Central memory CD8-positive, alpha-beta T cell (primary cell): ENCODE measurements around the gene BAG1.

Source experiments
- ATAC-seq: fragments of 150-1000 bp; cut with Tn5 transposase; replicated peaks from 2 replicates; pipeline ENCODE4 v1.10.0; 2022; ENCODE audit warnings: mild to moderate bottlenecking, moderate FRiP score, moderate number of reproducible peaks; ENCODE audit not compliant: poor library complexity, severe bottlenecking; ENCODE audit errors: extremely low read depth
- DNase-seq, 2 donors: peaks; one replicate each; pipeline ENCODE4 v3.0.0; 2021; ENCODE audit warnings: low spot score in 2 of 2
- H3K27ac Mint-ChIP-seq: one replicate; pipeline ENCODE4 v1.8.0; 2022; ENCODE audit warnings: low read depth, mild to moderate bottlenecking, moderate library complexity, mixed read lengths
- H3K27me3 Mint-ChIP-seq: one replicate; pipeline ENCODE4 v1.8.0; 2022; ENCODE audit warnings: mixed read lengths
- H3K36me3 Mint-ChIP-seq: one replicate; pipeline ENCODE4 v1.8.0; 2022; ENCODE audit warnings: mild to moderate bottlenecking, moderate library complexity, mixed read lengths; ENCODE audit not compliant: insufficient read depth
- H3K4me1 Mint-ChIP-seq: one replicate; pipeline ENCODE4 v1.8.0; 2022; ENCODE audit warnings: mixed read lengths
- H3K4me3 Mint-ChIP-seq: one replicate; pipeline ENCODE4 v1.8.0; 2022; ENCODE audit warnings: mild to moderate bottlenecking, moderate library complexity, mixed read lengths
- H3K9me3 Mint-ChIP-seq: one replicate; pipeline ENCODE4 v1.8.0; 2022; ENCODE audit warnings: mixed read lengths

The BAG1 gene

GRCh38 chr9:33249087-33249658 lies 15.3 kb downstream of the BAG1 start:
- no peak for ATAC-seq
- H3K9me3 Mint-ChIP-seq: no peaks in the 10 kb centered on the region
- H3K4me3 Mint-ChIP-seq: no peak overlapping the region
- no peak for DNase-seq
- H3K27ac Mint-ChIP-seq: peak overlapping the region; percentile 0
- no peaks in the 10 kb centered on the region for H3K27me3 Mint-ChIP-seq
- H3K36me3 Mint-ChIP-seq: peaks cover 16% of the 10 kb centered on the region
- no peaks in the 10 kb centered on the region for H3K4me1 Mint-ChIP-seq

- DNase-seq (no peak), ATAC-seq (no peak)
- no peak overlapping the region for H3K27ac Mint-ChIP-seq
- no peak overlapping the region for H3K4me3 Mint-ChIP-seq
- no peaks in the 10 kb centered on the region for H3K27me3 Mint-ChIP-seq
- no peaks in the 10 kb centered on the region for H3K4me1 Mint-ChIP-seq
- H3K9me3 Mint-ChIP-seq: no peaks in the 10 kb centered on the region
- peaks cover 11% of the 10 kb centered on the region for H3K36me3 Mint-ChIP-seq
Measured at GRCh38 chr9:33248606-33249005, 15.9 kb downstream of the BAG1 start.

- no peak for DNase-seq
Measured at GRCh38 chr9:33246269-33246860, 18.1 kb downstream of the BAG1 start.

GRCh38 chr9:33245341-33245740 lies 19.2 kb downstream of the BAG1 start:
- Mint-ChIP-seq H3K4me1 (no peaks in the 10 kb centered on the region), H3K36me3 (peaks cover 6% of the 10 kb centered on the region), H3K4me3 (no peak overlapping the region), H3K27ac (no peak overlapping the region), H3K9me3 (no peaks in the 10 kb centered on the region), H3K27me3 (peaks cover 20% of the 10 kb centered on the region)
- no peak for ATAC-seq
- DNase-seq: no peak

More at GRCh38 chr9:33246269-33246860, 18.1 kb downstream of the BAG1 start:
- Mint-ChIP-seq H3K27ac (no peak overlapping the region), H3K4me3 (no peak overlapping the region), H3K36me3 (peaks cover 6% of the 10 kb centered on the region), H3K27me3 (peaks cover 10% of the 10 kb centered on the region), H3K4me1 (no peaks in the 10 kb centered on the region), H3K9me3 (no peaks in the 10 kb centered on the region)
- no peak for ATAC-seq

- no peak for DNase-seq
- H3K4me1 Mint-ChIP-seq: peaks cover 5% of the 10 kb centered on the region
- no peak for ATAC-seq
- no peaks in the 10 kb centered on the region for H3K9me3 Mint-ChIP-seq
- H3K27me3 Mint-ChIP-seq: peaks cover 27% of the 10 kb centered on the region
- H3K27ac Mint-ChIP-seq: no peak overlapping the region
- H3K4me3 Mint-ChIP-seq: no peak overlapping the region
- H3K36me3 Mint-ChIP-seq: peaks cover 6% of the 10 kb centered on the region
Measured at GRCh38 chr9:33244137-33244784, 20.2 kb downstream of the BAG1 start.

GRCh38 chr9:33242609-33243134 lies 21.8 kb downstream of the BAG1 start:
- Mint-ChIP-seq H3K4me3 (no peak overlapping the region), H3K27me3 (peaks cover 27% of the 10 kb centered on the region), H3K27ac (no peak overlapping the region), H3K4me1 (peaks cover 5% of the 10 kb centered on the region), H3K36me3 (peaks cover 4% of the 10 kb centered on the region), H3K9me3 (no peaks in the 10 kb centered on the region)
- ATAC-seq (no peak), DNase-seq (no peak)

- Mint-ChIP-seq H3K36me3 (peaks cover 4% of the 10 kb centered on the region), H3K9me3 (no peaks in the 10 kb centered on the region), H3K27ac (no peak overlapping the region), H3K4me1 (peaks cover 5% of the 10 kb centered on the region), H3K27me3 (peaks cover 29% of the 10 kb centered on the region), H3K4me3 (no peak overlapping the region)
- DNase-seq (no peak), ATAC-seq (no peak)
Measured at GRCh38 chr9:33241298-33241697, 23.2 kb downstream of the BAG1 start.

- H3K4me3 Mint-ChIP-seq: no peak within 1 kb of the TSS
- no peaks in the 10 kb centered on the region for H3K9me3 Mint-ChIP-seq
- DNase-seq (no peak), ATAC-seq (no peak)
- peaks cover 5% of the 10 kb centered on the region for H3K4me1 Mint-ChIP-seq
- H3K27me3 Mint-ChIP-seq: peaks cover 41% of the 10 kb centered on the region
- H3K27ac Mint-ChIP-seq: no peak within 1 kb of the TSS
- H3K36me3 Mint-ChIP-seq: peaks cover 2% of the 10 kb centered on the region
Measured at GRCh38 chr9:33239921-33240320, 24.6 kb downstream of the BAG1 start, which contains the start of gene SPINK4. Gene SPINK4 (plus strand): TSS chr9:33240167. CDS start chr9:33240209, 42 bp downstream.

GRCh38 chr9:33236571-33236970 lies 27.9 kb downstream of the BAG1 start:
- Mint-ChIP-seq H3K4me1 (peaks cover 5% of the 10 kb centered on the region), H3K27ac (no peak overlapping the region), H3K9me3 (no peaks in the 10 kb centered on the region), H3K4me3 (no peak overlapping the region), H3K36me3 (no peaks in the 10 kb centered on the region), H3K27me3 (peaks cover 32% of the 10 kb centered on the region)
- ATAC-seq: no peak
- DNase-seq: no peak

GRCh38 chr9:33234511-33235467 lies 29.7 kb downstream of the BAG1 start:
- H3K9me3 Mint-ChIP-seq: no peaks in the 10 kb centered on the region
- H3K4me3 Mint-ChIP-seq: no peak overlapping the region
- peaks cover 15% of the 10 kb centered on the region for H3K27me3 Mint-ChIP-seq
- H3K36me3 Mint-ChIP-seq: no peaks in the 10 kb centered on the region
- no peak overlapping the region for H3K27ac Mint-ChIP-seq
- no peak for ATAC-seq
- H3K4me1 Mint-ChIP-seq: peaks cover 3% of the 10 kb centered on the region
- DNase-seq: no peak

GRCh38 chr9:33233626-33234342 lies 30.7 kb downstream of the BAG1 start:
- Mint-ChIP-seq H3K4me1 (no peaks in the 10 kb centered on the region), H3K27ac (no peak overlapping the region), H3K9me3 (no peaks in the 10 kb centered on the region), H3K27me3 (peaks cover 14% of the 10 kb centered on the region), H3K4me3 (no peak overlapping the region), H3K36me3 (no peaks in the 10 kb centered on the region)
- ATAC-seq: no peak
- DNase-seq: no peak

- H3K4me3 Mint-ChIP-seq: no peak overlapping the region
- no peak overlapping the region for H3K27ac Mint-ChIP-seq
- H3K36me3 Mint-ChIP-seq: no peaks in the 10 kb centered on the region
- ATAC-seq: no peak
- H3K9me3 Mint-ChIP-seq: no peaks in the 10 kb centered on the region
- no peaks in the 10 kb centered on the region for H3K4me1 Mint-ChIP-seq
- no peak for DNase-seq
- H3K27me3 Mint-ChIP-seq: peaks cover 14% of the 10 kb centered on the region
Measured at GRCh38 chr9:33232815-33233214, 31.7 kb downstream of the BAG1 start.
